Measurements from ENCODE around the gene UBXN4. TPM values are rescaled to one million over a fixed set of nuclear protein-coding genes. Genes with fewer than 3 reads are reported as not detected.

The UBXN4 gene
- total and polyA plus RNA-seq, 2 of the 4 experiments (the other 2 are of a cell fraction): 48.1 to 49.1 TPM

DNA sequence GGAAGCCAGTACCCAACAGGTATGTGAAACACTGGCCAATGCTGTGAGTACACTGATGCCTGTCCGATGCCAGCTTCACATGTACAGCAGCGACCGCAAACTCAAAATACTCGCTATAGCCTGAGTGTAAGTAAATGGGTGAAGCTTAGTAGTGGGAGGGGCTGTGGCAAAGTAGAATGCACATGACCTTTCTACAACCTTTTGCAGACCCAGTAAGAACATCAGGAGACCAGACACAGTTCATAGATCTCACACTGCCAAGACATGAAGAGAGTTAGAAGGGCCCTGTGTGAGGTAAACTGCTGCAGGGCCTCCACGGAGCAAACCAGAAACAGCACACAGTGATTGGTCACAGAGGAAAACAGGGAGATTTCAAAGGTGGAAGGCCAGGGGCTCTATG is 9.1 kb upstream of the UBXN4 start:
- no peak overlapping the region for H3K14ac ChIP-seq (replicated peaks; ENCODE audit: low read depth, low read length)
- no peak overlapping the region for H4K91ac ChIP-seq (ENCODE audit: insufficient read depth, low read depth, low read length)
- H4K8ac ChIP-seq (ENCODE audit: low read depth in 2 of 2, low read length in 2 of 2): no peak overlapping the region
- H3K4me3 ChIP-seq (ENCODE audit: insufficient read depth, low read depth, low read length): no peak overlapping the region
- dilution Hi-C loops (cut with HindIII; ENCODE audit: low sequenced_read_pairs, unreplicated experiment) (no loop called here), in situ Hi-C loops (cut with MboI; ENCODE audit: low sequenced_read_pairs) (no loop called here), intact Hi-C loops (cut with micrococcal nuclease) (no loop called here)
- ChIA-PET POLR2A (ENCODE audit: unreplicated experiment) (interaction anchor here (0.5 kb wide), 1 partner anchor 27 kb away, joined by 4 read pairs; no protein-coding TSS in a partner anchor), CTCF (interaction anchor here (1.3 kb wide), 1 partner anchor 8 kb away, joined by 3 read pairs; the partner anchor contains the start of gene UBXN4)
- no peaks in the 10 kb centered on the region for H3K9me1 ChIP-seq (ENCODE audit: insufficient read depth, low read length)
- H3K4me2 ChIP-seq (ENCODE audit: low read depth, low read length): no peak overlapping the region
- H3K36me3 ChIP-seq (ENCODE audit: control insufficient read depth, insufficient read depth, low read length): no peaks in the 10 kb centered on the region
- TF ChIP-seq, protein P1, sequence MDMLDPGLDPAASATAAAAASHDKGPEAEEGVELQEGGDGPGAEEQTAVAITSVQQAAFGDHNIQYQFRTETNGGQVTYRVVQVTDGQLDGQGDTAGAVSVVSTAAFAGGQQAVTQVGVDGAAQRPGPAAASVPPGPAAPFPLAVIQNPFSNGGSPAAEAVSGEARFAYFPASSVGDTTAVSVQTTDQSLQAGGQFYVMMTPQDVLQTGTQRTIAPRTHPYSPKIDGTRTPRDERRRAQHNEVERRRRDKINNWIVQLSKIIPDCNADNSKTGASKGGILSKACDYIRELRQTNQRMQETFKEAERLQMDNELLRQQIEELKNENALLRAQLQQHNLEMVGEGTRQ (IDR thresholded peaks at IDR 0.05; ENCODE audit: low read depth, low read length): no peak
- TF ChIP-seq MAFK (IDR thresholded peaks at IDR 0.05; ENCODE audit: low read depth, low read length) (no peak), POLR2A (IDR thresholded peaks at IDR 0.05; ENCODE audit: low read depth, low read length) (no peak), SMC3 (IDR thresholded peaks at IDR 0.05; ENCODE audit: low read depth, low read length) (no peak), RFX5 (IDR thresholded peaks at IDR 0.05; ENCODE audit: low read depth, low read length) (no peak), RAD21 (IDR thresholded peaks at IDR 0.05; ENCODE audit: low read length) (no peak), MAZ (IDR thresholded peaks at IDR 0.05; ENCODE audit: borderline replicate concordance, low read depth, low read length) (no peak), CHD1 (IDR thresholded peaks at IDR 0.05; ENCODE audit: low read depth, low read length) (no peak), RCOR1 (IDR thresholded peaks at IDR 0.05; ENCODE audit: insufficient replicate concordance, low read length) (no peak), BHLHE40 (IDR thresholded peaks at IDR 0.05; ENCODE audit: low read depth, low read length) (no peak), CEBPB (IDR thresholded peaks at IDR 0.05; ENCODE audit: low read depth, low read length) (no peak)
- TF ChIP-seq, protein P2, sequence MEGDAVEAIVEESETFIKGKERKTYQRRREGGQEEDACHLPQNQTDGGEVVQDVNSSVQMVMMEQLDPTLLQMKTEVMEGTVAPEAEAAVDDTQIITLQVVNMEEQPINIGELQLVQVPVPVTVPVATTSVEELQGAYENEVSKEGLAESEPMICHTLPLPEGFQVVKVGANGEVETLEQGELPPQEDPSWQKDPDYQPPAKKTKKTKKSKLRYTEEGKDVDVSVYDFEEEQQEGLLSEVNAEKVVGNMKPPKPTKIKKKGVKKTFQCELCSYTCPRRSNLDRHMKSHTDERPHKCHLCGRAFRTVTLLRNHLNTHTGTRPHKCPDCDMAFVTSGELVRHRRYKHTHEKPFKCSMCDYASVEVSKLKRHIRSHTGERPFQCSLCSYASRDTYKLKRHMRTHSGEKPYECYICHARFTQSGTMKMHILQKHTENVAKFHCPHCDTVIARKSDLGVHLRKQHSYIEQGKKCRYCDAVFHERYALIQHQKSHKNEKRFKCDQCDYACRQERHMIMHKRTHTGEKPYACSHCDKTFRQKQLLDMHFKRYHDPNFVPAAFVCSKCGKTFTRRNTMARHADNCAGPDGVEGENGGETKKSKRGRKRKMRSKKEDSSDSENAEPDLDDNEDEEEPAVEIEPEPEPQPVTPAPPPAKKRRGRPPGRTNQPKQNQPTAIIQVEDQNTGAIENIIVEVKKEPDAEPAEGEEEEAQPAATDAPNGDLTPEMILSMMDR (conservative IDR thresholded peaks at IDR 0.05; ENCODE audit: low read depth, low read length): no peak
- TF ChIP-seq, protein P3, sequence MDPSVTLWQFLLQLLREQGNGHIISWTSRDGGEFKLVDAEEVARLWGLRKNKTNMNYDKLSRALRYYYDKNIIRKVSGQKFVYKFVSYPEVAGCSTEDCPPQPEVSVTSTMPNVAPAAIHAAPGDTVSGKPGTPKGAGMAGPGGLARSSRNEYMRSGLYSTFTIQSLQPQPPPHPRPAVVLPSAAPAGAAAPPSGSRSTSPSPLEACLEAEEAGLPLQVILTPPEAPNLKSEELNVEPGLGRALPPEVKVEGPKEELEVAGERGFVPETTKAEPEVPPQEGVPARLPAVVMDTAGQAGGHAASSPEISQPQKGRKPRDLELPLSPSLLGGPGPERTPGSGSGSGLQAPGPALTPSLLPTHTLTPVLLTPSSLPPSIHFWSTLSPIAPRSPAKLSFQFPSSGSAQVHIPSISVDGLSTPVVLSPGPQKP (IDR thresholded peaks at IDR 0.05; ENCODE audit: borderline replicate concordance, low read depth, low read length): no peak
- no peak for ATAC-seq (ENCODE audit: low read depth)
- H3K18ac ChIP-seq (ENCODE audit: low read depth, low read length): no peak overlapping the region
- H3K4ac ChIP-seq (ENCODE audit: low read depth, low read length): no peak overlapping the region
- H2BK5ac ChIP-seq (ENCODE audit: low read depth, low read length, poor library complexity, severe bottlenecking): no peak overlapping the region
- no peaks in the 10 kb centered on the region for H3K27me3 ChIP-seq (ENCODE audit: control insufficient read depth, insufficient read depth, low read length)
- no peak overlapping the region for H3K23ac ChIP-seq (ENCODE audit: low read depth, low read length)
- DNase-seq: no peak
- no peak overlapping the region for H3K56ac ChIP-seq (ENCODE audit: extremely low read depth, insufficient read depth, low read length)
- no peaks in the 10 kb centered on the region for H3K79me1 ChIP-seq (ENCODE audit: low read depth in 1 of 2, low read length in 2 of 2)
- no peak overlapping the region for H3K27ac ChIP-seq (ENCODE audit: insufficient read depth, low read length)
- 100% methylated on average over 2 of the region's 5 CpGs; no CpG with 5 or more reads in 1 of the 2 experiments for WGBS, 2 experiments (ENCODE audit: extremely low coverage in 2 of 2, insufficient read length in 1 of 2)
- H2BK20ac ChIP-seq (ENCODE audit: low read depth, low read length): no peak overlapping the region
- no peaks in the 10 kb centered on the region for H3K4me1 ChIP-seq (ENCODE audit: control insufficient read depth, insufficient read depth, low read length)
- no peak overlapping the region for H2AFZ ChIP-seq (replicated peaks; ENCODE audit: low read length, poor library complexity)
- no TSS peak for BruUV-seq (replicated peaks)
- no peak overlapping the region for H2BK15ac ChIP-seq (ENCODE audit: low read depth, low read length)
- H3K9ac ChIP-seq (ENCODE audit: low read depth, low read length): no peak overlapping the region
- no peak overlapping the region for H2AK5ac ChIP-seq (ENCODE audit: low read depth, low read length)
- H3K9me3 ChIP-seq (ENCODE audit: control insufficient read depth, insufficient read depth, low read length): no peaks in the 10 kb centered on the region
- H4K20me1 ChIP-seq (ENCODE audit: insufficient read depth, low read length): no peaks in the 10 kb centered on the region
- H2BK120ac ChIP-seq (ENCODE audit: low read depth, low read length): no peak overlapping the region
- H4K5ac ChIP-seq (ENCODE audit: low read depth, low read length): no peak overlapping the region
- H2AK9ac ChIP-seq (replicated peaks; ENCODE audit: low read depth, low read length, poor library complexity): no peak overlapping the region

Measured in IMR-90 (cell line).